Spleen (tissue), 11 donors: Measurements from ENCODE around the gene OLIG2. TPM values are rescaled to one million over a fixed set of nuclear protein-coding genes. Genes with fewer than 3 reads are reported as not detected.

Experiments
- DNase-seq: peaks from one replicate; pipeline ENCODE4 v3.0.0-alpha.2; 2020
- H3K27ac ChIP-seq, 8 donors: fragments of 200-600 bp; sonication (generic) in 7 of 8; 1 replicate in 4 of 8; 2 replicates in 4 of 8; pipeline versions ENCODE4 v1.5.0 to v1.8.0; 2016 to 2021; ENCODE audit warnings: inconsistent platforms in 4 of 8, mild to moderate bottlenecking in 4 of 8, moderate library complexity in 1 of 8
- H3K27me3 ChIP-seq, 7 donors: fragments of 200-600 bp; sonication (generic) in 6 of 7; replicated peaks in 1 of 7; 1 replicate in 4 of 7; 2 replicates in 3 of 7; pipeline versions ENCODE4 v1.5.0 to v1.8.0; 2016 to 2021; ENCODE audit warnings: inconsistent platforms in 3 of 7, mild to moderate bottlenecking in 1 of 7
- H3K36me3 ChIP-seq, 6 donors: fragments of 200-600 bp; sonication (generic) in 5 of 6; 1 replicate in 4 of 6; 2 replicates in 2 of 6; pipeline versions ENCODE4 v1.5.0 to v1.8.0; 2016 to 2021; ENCODE audit warnings: inconsistent platforms in 2 of 6
- H3K4me1 ChIP-seq, 6 donors: fragments of 200-600 bp; sonication (generic) in 5 of 6; 1 replicate in 3 of 6; 2 replicates in 3 of 6; pipeline versions ENCODE4 v1.5.0 to v1.8.0; 2016 to 2021; ENCODE audit warnings: inconsistent platforms in 3 of 6
- H3K4me3 ChIP-seq, 8 donors: fragments of 200-600 bp; sonication (generic) in 7 of 8; 1 replicate in 4 of 8; 2 replicates in 4 of 8; pipeline versions ENCODE4 v1.5.0 to v1.8.0; 2016 to 2021; ENCODE audit warnings: inconsistent platforms in 4 of 8, mild to moderate bottlenecking in 4 of 8, moderate library complexity in 2 of 8
- H3K9me3 ChIP-seq, 8 donors: fragments of 200-600 bp; sonication (generic) in 7 of 8; 1 replicate in 4 of 8; 2 replicates in 4 of 8; pipeline versions ENCODE4 v1.5.0 to v1.8.0; 2016 to 2021; ENCODE audit warnings: inconsistent platforms in 4 of 8
- CTCF ChIP-seq, 11 experiments: fragments of 200-600 bp in 7 of 11; fragments of 450-650 bp in 4 of 11; sonication (generic) in 4 of 11; IDR thresholded peaks in 8 of 11; conservative IDR thresholded peaks in 3 of 11; 1 replicate in 7 of 11; 2 replicates in 4 of 11; pipeline versions ENCODE4 v1.4.0 to v1.8.0; 2016 to 2021; ENCODE audit warnings: antibody characterized with exemption in 11 of 11, inconsistent platforms in 4 of 11, mild to moderate bottlenecking in 1 of 11
- POLR2A ChIP-seq, 3 donors: fragments of 450-650 bp; IDR thresholded peaks; one replicate each; pipeline ENCODE4 v1.5.1; 2017; ENCODE audit warnings: antibody characterized with exemption in 3 of 3, mild to moderate bottlenecking in 1 of 3
- POLR2AphosphoS5 ChIP-seq, 3 donors: sonication (generic); formaldehyde crosslinking; IDR thresholded peaks; one replicate each; pipeline ENCODE4 v1.5.1; 2017; ENCODE audit warnings: antibody characterized with exemption in 3 of 3
- WGBS, 5 donors: extraction: QIAGEN DNeasy Blood & Tissue Kit in 3 of 5; methylation state at CpG; one replicate each; pipeline versions ENCODE4 v1.1.5 to v1.1.7; 2013 to 2018; 5-methylcytosine and 5-hydroxymethylcytosine counted together
- intact Hi-C: fragments of 100-400 bp; cut with DNase I; formaldehyde crosslinking; loops from one replicate; pipeline ENCODE4 v1.15.0; 2023; ENCODE audit warnings: low total_unique reads
- polyA plus RNA-seq, 3 donors: library from polyadenylated mRNA; stranded (reverse); fragments of 200-250 nt; gene quantifications; one replicate each; pipeline ENCODE4 v1.2.1, GENCODE V29; 2013
- total RNA-seq, 7 donors: library from RNA; depleted of rRNA in 3 of 7; stranded (reverse); fragments of >200 nt in 3 of 7; fragmentation: NEBNext Ultra II Directional in 4 of 7; extraction: Animal tissue kit (Norgen Biotek cat#: 25700) in 4 of 7; gene quantifications; one replicate each; pipeline versions ENCODE4 v1.1.0 to v1.2.1, GENCODE V29; 2016 to 2021
- donor health status: healthy with polysubstance abuse.
- donor health status: DM: no; HTN: no; CAD: no; lungs with moderate emphysema.
- donor health status: DM: no; HTN: no; CAD: no.
- donor health status: Bipolar disorder and iron deficiency.
- donor health status: healthy.
- donor health status: DM: no; HTN: no; CAD: no.
- donor health status: DM: yes; HTN: yes; CAD: no.

The OLIG2 gene
- total and polyA plus RNA-seq, 10 donors: 0.03 to 0.23 TPM; not detected in 8

GRCh38 chr21:32991361-32991760 is 34.4 kb upstream of the OLIG2 start:
- no peak for DNase-seq
- H3K27me3 ChIP-seq: peaks cover 0 to 36% (median 0%) of the 10 kb centered on the region in 7 donors
- WGBS, 5 donors: 56 to 65% (median 58%) methylated on average over 8 of the region's 8 CpGs
- H3K9me3 ChIP-seq: peaks cover 0 to 13% (median 6%) of the 10 kb centered on the region in 8 donors
- no peak overlapping the region for H3K27ac ChIP-seq
- TF ChIP-seq POLR2AphosphoS5 (IDR thresholded peaks at IDR 0.05) (no peak), POLR2A (IDR thresholded peaks at IDR 0.05) (no peak), CTCF (IDR thresholded peaks at IDR 0.05 in 8 of 11, conservative IDR thresholded peaks at IDR 0.05 in 3 of 11) (no peak)
- H3K4me1 ChIP-seq: no peaks in the 10 kb centered on the region
- no peaks in the 10 kb centered on the region for H3K36me3 ChIP-seq
- no peak overlapping the region for H3K4me3 ChIP-seq
- intact Hi-C loops: no loop called here

- H3K4me3 ChIP-seq: no peak overlapping the region
- peaks cover 0 to 36% (median 0%) of the 10 kb centered on the region in 7 donors for H3K27me3 ChIP-seq
- peaks cover 0 to 4% (median 0%) of the 10 kb centered on the region in 8 donors for H3K9me3 ChIP-seq
- no peaks in the 10 kb centered on the region for H3K36me3 ChIP-seq
- no peaks in the 10 kb centered on the region for H3K4me1 ChIP-seq
- DNase-seq: no peak
- 72 to 89% (median 84%) methylated on average over 3 of the region's 3 CpGs for WGBS, 5 donors
- TF ChIP-seq POLR2A (IDR thresholded peaks at IDR 0.05): no peak
- no peak for TF ChIP-seq POLR2AphosphoS5 (IDR thresholded peaks at IDR 0.05)
- no peak for TF ChIP-seq CTCF (IDR thresholded peaks at IDR 0.05 in 8 of 11, conservative IDR thresholded peaks at IDR 0.05 in 3 of 11)
- H3K27ac ChIP-seq: no peak overlapping the region
- intact Hi-C loops: no loop called here
These were observed 31.8 kb upstream of the OLIG2 start for GRCh38 chr21:32993894-32994293.

GRCh38 chr21:32994305-32994704 is 31.4 kb upstream of the OLIG2 start:
- 54 to 69% (median 56%) methylated on average over 3 of the region's 3 CpGs for WGBS, 5 donors
- TF ChIP-seq POLR2AphosphoS5 (IDR thresholded peaks at IDR 0.05) (no peak), CTCF (IDR thresholded peaks at IDR 0.05 in 8 of 11, conservative IDR thresholded peaks at IDR 0.05 in 3 of 11) (peak in 3 of 11 experiments; percentile 7 to 29 (median 14)), POLR2A (IDR thresholded peaks at IDR 0.05) (no peak)
- no peak for DNase-seq
- Histone ChIP-seq H3K27me3 (peaks cover 0 to 36% (median 0%) of the 10 kb centered on the region in 7 donors), H3K9me3 (peaks cover 0 to 4% (median 0%) of the 10 kb centered on the region in 8 donors), H3K36me3 (no peaks in the 10 kb centered on the region), H3K4me3 (no peak overlapping the region), H3K27ac (no peak overlapping the region), H3K4me1 (no peaks in the 10 kb centered on the region)
- intact Hi-C loops: no loop called here

- Histone ChIP-seq H3K27ac (peak overlapping the region in 7 of 8 donors; percentile 18 to 87 (median 69)), H3K9me3 (no peaks in the 10 kb centered on the region), H3K27me3 (peaks cover 0 to 14% (median 0%) of the 10 kb centered on the region in 7 donors), H3K36me3 (no peaks in the 10 kb centered on the region), H3K4me3 (peak overlapping the region in 1 of 8 donors; percentile 33), H3K4me1 (peaks cover 0 to 13% (median 0%) of the 10 kb centered on the region in 6 donors)
- no peak for DNase-seq
- intact Hi-C loops: no loop called here
- TF ChIP-seq CTCF (IDR thresholded peaks at IDR 0.05 in 8 of 11, conservative IDR thresholded peaks at IDR 0.05 in 3 of 11) (no peak), POLR2AphosphoS5 (IDR thresholded peaks at IDR 0.05) (peak in 1 of 3 donors; percentile 65), POLR2A (IDR thresholded peaks at IDR 0.05) (no peak)
- 51 to 88% (median 65%) methylated on average over 3 of the region's 3 CpGs for WGBS, 5 donors
These were observed 18.0 kb upstream of the OLIG2 start for GRCh38 chr21:33007747-33008146.
